Peyer's patch (tissue), 4 donors: ENCODE measurements around the gene LRRIQ1.

ENCODE experiments used
- POLR2A ChIP-seq, 2 donors: fragments of 450-650 bp; IDR thresholded peaks; one replicate each; pipeline ENCODE4 v1.5.1; 2017; ENCODE audit warnings: antibody characterized with exemption in 2 of 2, mild to moderate bottlenecking in 2 of 2, moderate library complexity in 2 of 2
- TF ChIP-seq, protein P1 (sequence below), 6 experiments: fragments of 450-650 bp in 4 of 6; fragments of 200-600 bp in 2 of 6; sonication (generic) in 1 of 6; IDR thresholded peaks; one replicate each; pipeline ENCODE4 v1.5.1; 2017 to 2019; ENCODE audit warnings: antibody characterized with exemption in 6 of 6, mild to moderate bottlenecking in 3 of 6, moderate library complexity in 1 of 6

- no peak for TF ChIP-seq POLR2A (IDR thresholded peaks at IDR 0.05)
- TF ChIP-seq, protein P1, sequence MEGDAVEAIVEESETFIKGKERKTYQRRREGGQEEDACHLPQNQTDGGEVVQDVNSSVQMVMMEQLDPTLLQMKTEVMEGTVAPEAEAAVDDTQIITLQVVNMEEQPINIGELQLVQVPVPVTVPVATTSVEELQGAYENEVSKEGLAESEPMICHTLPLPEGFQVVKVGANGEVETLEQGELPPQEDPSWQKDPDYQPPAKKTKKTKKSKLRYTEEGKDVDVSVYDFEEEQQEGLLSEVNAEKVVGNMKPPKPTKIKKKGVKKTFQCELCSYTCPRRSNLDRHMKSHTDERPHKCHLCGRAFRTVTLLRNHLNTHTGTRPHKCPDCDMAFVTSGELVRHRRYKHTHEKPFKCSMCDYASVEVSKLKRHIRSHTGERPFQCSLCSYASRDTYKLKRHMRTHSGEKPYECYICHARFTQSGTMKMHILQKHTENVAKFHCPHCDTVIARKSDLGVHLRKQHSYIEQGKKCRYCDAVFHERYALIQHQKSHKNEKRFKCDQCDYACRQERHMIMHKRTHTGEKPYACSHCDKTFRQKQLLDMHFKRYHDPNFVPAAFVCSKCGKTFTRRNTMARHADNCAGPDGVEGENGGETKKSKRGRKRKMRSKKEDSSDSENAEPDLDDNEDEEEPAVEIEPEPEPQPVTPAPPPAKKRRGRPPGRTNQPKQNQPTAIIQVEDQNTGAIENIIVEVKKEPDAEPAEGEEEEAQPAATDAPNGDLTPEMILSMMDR (IDR thresholded peaks at IDR 0.05), result no peak
Measured at GRCh38 chr12:85275374-85275773, 239.2 kb downstream of the LRRIQ1 start.
